Sigmoid colon (tissue), 4 donors: Measurements from ENCODE around the gene PTPRT.

Experiments used
- EP300 ChIP-seq, 4 donors: sonication (generic); formaldehyde crosslinking; IDR thresholded peaks; one replicate each; pipeline ENCODE4 v1.6.1; 2017; ENCODE audit warnings: antibody characterized with exemption in 4 of 4
- POLR2A ChIP-seq, 2 donors: fragments of 450-650 bp; IDR thresholded peaks; one replicate each; pipeline ENCODE4 v1.6.1; 2016; ENCODE audit warnings: antibody characterized with exemption in 2 of 2, mild to moderate bottlenecking in 2 of 2, moderate library complexity in 2 of 2
- POLR2AphosphoS5 ChIP-seq, 4 donors: sonication (generic); formaldehyde crosslinking; IDR thresholded peaks; one replicate each; pipeline ENCODE4 v1.6.1; 2017; ENCODE audit warnings: antibody characterized with exemption in 4 of 4
- TF ChIP-seq, protein P1 (sequence below), 4 experiments: fragments of 450-650 bp in 3 of 4; fragments of 200-600 bp in 1 of 4; IDR thresholded peaks; one replicate each; pipeline ENCODE4 v1.5.1; 2016 to 2019; ENCODE audit warnings: antibody characterized with exemption in 4 of 4, mild to moderate bottlenecking in 3 of 4, moderate library complexity in 2 of 4

GRCh38 chr20:42063141-42063540 lies 1126.6 kb downstream of the PTPRT start:
- TF ChIP-seq, protein P1, sequence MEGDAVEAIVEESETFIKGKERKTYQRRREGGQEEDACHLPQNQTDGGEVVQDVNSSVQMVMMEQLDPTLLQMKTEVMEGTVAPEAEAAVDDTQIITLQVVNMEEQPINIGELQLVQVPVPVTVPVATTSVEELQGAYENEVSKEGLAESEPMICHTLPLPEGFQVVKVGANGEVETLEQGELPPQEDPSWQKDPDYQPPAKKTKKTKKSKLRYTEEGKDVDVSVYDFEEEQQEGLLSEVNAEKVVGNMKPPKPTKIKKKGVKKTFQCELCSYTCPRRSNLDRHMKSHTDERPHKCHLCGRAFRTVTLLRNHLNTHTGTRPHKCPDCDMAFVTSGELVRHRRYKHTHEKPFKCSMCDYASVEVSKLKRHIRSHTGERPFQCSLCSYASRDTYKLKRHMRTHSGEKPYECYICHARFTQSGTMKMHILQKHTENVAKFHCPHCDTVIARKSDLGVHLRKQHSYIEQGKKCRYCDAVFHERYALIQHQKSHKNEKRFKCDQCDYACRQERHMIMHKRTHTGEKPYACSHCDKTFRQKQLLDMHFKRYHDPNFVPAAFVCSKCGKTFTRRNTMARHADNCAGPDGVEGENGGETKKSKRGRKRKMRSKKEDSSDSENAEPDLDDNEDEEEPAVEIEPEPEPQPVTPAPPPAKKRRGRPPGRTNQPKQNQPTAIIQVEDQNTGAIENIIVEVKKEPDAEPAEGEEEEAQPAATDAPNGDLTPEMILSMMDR (IDR thresholded peaks at IDR 0.05) = no peak
- TF ChIP-seq POLR2AphosphoS5 (IDR thresholded peaks at IDR 0.05) (no peak), POLR2A (IDR thresholded peaks at IDR 0.05) (no peak), EP300 (IDR thresholded peaks at IDR 0.05) (no peak)
